HUES6 (cell line): Measurements from ENCODE around the gene DMBX1.

Experiments
- H3K27ac ChIP-seq: 2 replicates; pipeline ENCODE4 v1.7.0; 2013; ENCODE audit warnings: low read depth, mild to moderate bottlenecking, low read length, inconsistent platforms
- H3K27me3 ChIP-seq: 2 replicates; pipeline ENCODE4 v1.6.1; 2013; ENCODE audit warnings: low read length; ENCODE audit not compliant: control insufficient read depth, insufficient read depth
- H3K36me3 ChIP-seq: 2 replicates; pipeline ENCODE4 v1.6.1; 2013; ENCODE audit warnings: low read length; ENCODE audit not compliant: control insufficient read depth, insufficient read depth
- H3K4me1 ChIP-seq: 2 replicates; pipeline ENCODE4 v1.6.1; 2013; ENCODE audit warnings: low read length; ENCODE audit not compliant: control insufficient read depth, insufficient read depth
- H3K4me3 ChIP-seq: 2 replicates; pipeline ENCODE4 v1.5.1; 2013; ENCODE audit warnings: low read depth, low read length
- H3K9ac ChIP-seq: one replicate; pipeline ENCODE4 v1.6.1; 2013; ENCODE audit warnings: mild to moderate bottlenecking, low read length
- H3K9me3 ChIP-seq: 2 replicates; pipeline ENCODE4 v1.6.1; 2013; ENCODE audit warnings: low read depth, low read length; ENCODE audit not compliant: control insufficient read depth, insufficient read depth

The DMBX1 gene

GRCh38 chr1:46489638-46490405 lies at the start of gene DMBX1:
TSS of gene DMBX1 (plus strand) at chr1:46489836. CDS start at chr1:46507011, 17,175 bp downstream.
- H3K4me1 ChIP-seq: peaks cover 59% of the 10 kb centered on the region
- H3K9ac ChIP-seq: no peak within 1 kb of the TSS
- H3K27ac ChIP-seq: no peak within 1 kb of the TSS
- peaks cover 100% of the 10 kb centered on the region for H3K27me3 ChIP-seq
- H3K9me3 ChIP-seq: no peaks in the 10 kb centered on the region
- peak within 1 kb of the TSS; percentile 64 for H3K4me3 ChIP-seq
- no peaks in the 10 kb centered on the region for H3K36me3 ChIP-seq

GRCh38 chr1:46440478-46440877 lies 49.2 kb upstream of the DMBX1 start:
- Histone ChIP-seq H3K27me3 (peaks cover 56% of the 10 kb centered on the region), H3K4me1 (no peaks in the 10 kb centered on the region; the same call in 1 of the 2 replicates), H3K9me3 (no peaks in the 10 kb centered on the region), H3K27ac (no peak overlapping the region), H3K36me3 (no peaks in the 10 kb centered on the region), H3K9ac (no peak overlapping the region), H3K4me3 (no peak overlapping the region)

- H3K27me3 ChIP-seq: peaks cover 61% of the 10 kb centered on the region
- H3K9me3 ChIP-seq: no peaks in the 10 kb centered on the region
- peak overlapping the region; percentile 70 for H3K4me3 ChIP-seq
- peaks cover 9% of the 10 kb centered on the region for H3K4me1 ChIP-seq
- H3K9ac ChIP-seq: peak overlapping the region; percentile 38
- no peaks in the 10 kb centered on the region for H3K36me3 ChIP-seq
- no peak overlapping the region for H3K27ac ChIP-seq
Measured at GRCh38 chr1:46442317-46443161, 47.1 kb upstream of the DMBX1 start.

GRCh38 chr1:46444466-46444865 lies 45.2 kb upstream of the DMBX1 start:
- Histone ChIP-seq H3K4me1 (peaks cover 23% of the 10 kb centered on the region), H3K4me3 (no peak overlapping the region), H3K36me3 (no peaks in the 10 kb centered on the region), H3K27me3 (peaks cover 73% of the 10 kb centered on the region), H3K9ac (no peak overlapping the region), H3K9me3 (no peaks in the 10 kb centered on the region), H3K27ac (no peak overlapping the region)

DNA sequence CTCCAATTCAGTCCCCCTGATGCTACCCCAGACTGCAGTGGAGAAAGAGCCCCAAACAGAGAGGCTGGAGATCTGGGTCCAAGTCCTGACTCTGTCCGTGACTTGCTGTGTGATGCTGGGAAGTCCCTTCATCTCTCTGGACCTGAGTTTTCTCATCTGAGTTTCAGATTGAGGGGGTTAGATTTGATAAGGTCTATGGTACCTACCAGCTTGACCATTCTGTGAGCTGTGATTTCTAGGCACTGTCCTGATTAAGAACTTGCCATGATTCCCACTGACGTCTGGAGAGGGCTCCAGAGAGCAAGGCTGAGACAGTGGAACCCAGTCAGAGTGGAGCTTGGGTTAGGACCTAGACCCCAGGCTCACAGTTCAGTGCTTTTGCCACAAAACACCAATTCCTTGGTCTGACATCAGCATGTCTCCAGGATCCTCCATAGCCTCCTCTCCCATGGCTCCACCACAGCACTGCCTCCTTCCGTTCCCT lies 43.8 kb upstream of the DMBX1 start:
- H3K4me1 ChIP-seq: peaks cover 26% of the 10 kb centered on the region
- H3K9me3 ChIP-seq: no peaks in the 10 kb centered on the region
- no peaks in the 10 kb centered on the region for H3K36me3 ChIP-seq
- H3K9ac ChIP-seq: no peak overlapping the region
- no peak overlapping the region for H3K4me3 ChIP-seq
- peaks cover 84% of the 10 kb centered on the region for H3K27me3 ChIP-seq
- H3K27ac ChIP-seq: no peak overlapping the region

DNA sequence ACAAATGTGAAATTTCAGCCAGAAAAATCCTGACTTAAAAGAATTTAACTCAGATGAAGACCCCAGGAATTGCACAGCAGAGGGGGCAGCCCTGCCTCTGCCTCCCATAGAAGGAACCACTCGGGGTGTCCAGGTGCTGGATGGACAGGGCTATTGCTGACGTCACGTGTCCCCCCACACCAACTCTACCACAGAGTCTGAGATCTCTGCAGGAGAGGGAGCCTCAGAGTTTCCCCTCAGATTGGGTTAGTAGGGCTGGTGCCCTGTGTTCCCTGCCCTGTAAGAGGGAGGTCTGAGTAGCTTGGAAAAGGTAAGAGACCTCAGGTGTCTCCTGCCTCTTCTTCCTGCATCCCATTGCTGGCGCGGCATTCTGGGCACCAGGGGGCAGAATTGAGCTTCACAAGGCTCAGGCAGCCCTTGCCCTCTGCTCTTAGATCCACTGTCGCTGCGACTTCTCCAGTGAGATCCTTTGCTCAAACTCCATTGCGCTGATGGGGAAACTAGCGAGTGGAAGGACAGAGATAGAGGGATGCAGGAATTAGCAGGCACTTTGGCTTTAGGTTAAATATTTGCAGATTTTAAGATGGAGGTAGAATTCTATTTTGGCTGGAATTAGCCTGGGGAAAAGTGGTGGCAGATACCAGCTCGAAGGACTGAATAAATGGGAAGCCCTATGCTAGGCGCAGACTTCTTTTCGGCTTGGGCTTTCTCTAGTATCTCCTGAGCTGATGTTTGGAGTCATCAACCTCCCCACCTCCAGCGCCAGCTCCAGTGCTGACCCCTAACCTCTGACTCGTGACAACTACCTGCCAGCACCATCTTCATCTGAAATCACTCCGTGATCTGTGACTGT lies 42.8 kb upstream of the DMBX1 start:
- no peaks in the 10 kb centered on the region for H3K36me3 ChIP-seq
- peaks cover 92% of the 10 kb centered on the region for H3K27me3 ChIP-seq
- H3K9ac ChIP-seq: no peak overlapping the region
- H3K9me3 ChIP-seq: no peaks in the 10 kb centered on the region
- no peak overlapping the region for H3K27ac ChIP-seq
- H3K4me1 ChIP-seq: peaks cover 26% of the 10 kb centered on the region
- peak overlapping the region; percentile 56 for H3K4me3 ChIP-seq

DNA sequence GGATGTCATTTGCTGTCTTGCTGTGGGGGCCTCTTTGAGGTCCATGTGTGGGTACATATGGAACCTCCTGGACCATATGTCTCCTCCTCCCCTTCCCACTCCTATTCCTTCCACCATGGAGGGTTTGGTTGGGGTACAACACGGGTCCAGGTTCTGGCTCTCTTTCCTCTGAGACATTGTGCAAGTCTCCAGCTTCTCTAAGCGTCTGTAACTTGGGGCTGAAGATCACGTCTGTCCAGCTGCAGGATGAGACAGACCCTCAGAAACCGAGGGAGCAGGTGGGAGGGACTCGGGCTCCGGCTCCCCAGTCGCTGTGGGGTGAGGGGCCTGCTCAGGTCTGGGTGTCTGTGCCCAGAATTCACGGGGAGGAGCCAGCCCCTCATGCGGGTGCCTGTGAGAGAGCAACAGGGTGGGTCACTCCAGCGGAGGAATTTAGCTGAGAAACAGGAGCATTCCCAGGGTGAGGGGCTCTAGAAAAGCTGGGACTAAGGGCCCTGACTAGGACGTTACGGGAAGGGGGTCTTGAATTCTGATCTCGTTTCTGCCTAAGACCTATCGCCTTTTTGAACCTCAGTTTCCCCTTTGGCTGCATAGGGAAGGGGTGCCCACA lies 42.0 kb upstream of the DMBX1 start:
- Histone ChIP-seq H3K36me3 (no peaks in the 10 kb centered on the region), H3K9ac (no peak overlapping the region), H3K27me3 (peaks cover 99% of the 10 kb centered on the region), H3K9me3 (no peaks in the 10 kb centered on the region), H3K4me1 (peaks cover 30% of the 10 kb centered on the region), H3K4me3 (peak overlapping the region; percentile 56), H3K27ac (no peak overlapping the region)

- peak overlapping the region; percentile 30 for H3K9ac ChIP-seq
Measured at GRCh38 chr1:46448109-46448911, 41.3 kb upstream of the DMBX1 start.

DNA sequence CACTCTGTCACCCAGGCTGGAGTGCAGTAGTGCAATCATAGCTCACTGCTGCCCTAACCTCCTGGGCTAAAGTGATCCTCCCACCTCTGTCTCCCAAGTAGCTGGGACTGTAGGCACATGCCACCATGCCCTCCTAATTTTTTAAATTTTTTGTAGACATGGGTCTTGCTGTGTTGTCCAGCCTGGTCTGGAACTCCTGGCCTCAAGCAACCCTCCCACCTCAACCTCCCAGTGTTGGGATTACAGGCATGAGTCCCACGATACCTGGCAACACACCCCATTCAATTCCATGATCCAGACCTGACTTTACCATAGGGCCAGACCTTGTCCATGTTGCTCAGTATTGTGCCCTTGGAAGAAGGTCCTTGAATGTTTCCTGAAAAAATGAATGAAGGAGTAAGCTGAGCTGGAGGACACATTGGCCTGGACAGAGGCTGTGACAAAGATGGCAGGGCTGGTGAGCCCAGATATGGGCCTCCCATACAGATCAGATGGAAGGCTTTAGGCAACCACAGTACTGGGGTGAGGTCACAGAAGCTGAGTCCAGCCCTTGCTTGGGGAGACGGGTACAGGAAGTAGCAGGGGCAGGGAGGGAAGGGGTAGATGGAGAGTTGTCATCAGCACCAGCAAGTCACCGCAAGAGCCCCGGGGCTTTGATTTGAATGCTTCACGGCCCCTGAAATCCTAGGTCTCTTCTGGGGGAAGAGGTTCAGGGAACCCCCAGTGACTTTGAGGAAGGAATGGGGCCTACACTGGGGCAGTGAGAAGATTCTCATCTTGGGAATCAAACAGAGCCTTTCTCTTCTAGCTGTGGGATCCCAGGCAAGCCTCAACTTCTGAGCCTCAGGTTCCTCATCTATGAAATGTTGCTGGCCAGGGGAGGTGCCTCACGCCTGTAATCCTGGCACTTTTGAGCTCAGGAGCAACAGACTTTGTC lies 40.1 kb upstream of the DMBX1 start:
- H3K4me1 ChIP-seq: peaks cover 36% of the 10 kb centered on the region
- no peak overlapping the region for H3K27ac ChIP-seq
- peaks cover 100% of the 10 kb centered on the region for H3K27me3 ChIP-seq
- peak overlapping the region; percentile 56; the same call in 1 of the 2 replicates for H3K4me3 ChIP-seq
- H3K9ac ChIP-seq: no peak overlapping the region
- H3K36me3 ChIP-seq: no peaks in the 10 kb centered on the region
- no peaks in the 10 kb centered on the region for H3K9me3 ChIP-seq

More at GRCh38 chr1:46448109-46448911, 41.3 kb upstream of the DMBX1 start:
- Histone ChIP-seq H3K4me3 (peak overlapping the region; percentile 56), H3K36me3 (no peaks in the 10 kb centered on the region), H3K27me3 (peaks cover 100% of the 10 kb centered on the region), H3K4me1 (peaks cover 36% of the 10 kb centered on the region), H3K27ac (no peak overlapping the region), H3K9me3 (no peaks in the 10 kb centered on the region)
